ENCODE measurements around the gene C9orf153. TPM values are rescaled to one million over a fixed set of nuclear protein-coding genes. Genes with fewer than 3 reads are reported as not detected.

Gene C9orf153
- total RNA-seq, 2 donors from 2014 or later: 0.39 to 0.59 TPM

DNA sequence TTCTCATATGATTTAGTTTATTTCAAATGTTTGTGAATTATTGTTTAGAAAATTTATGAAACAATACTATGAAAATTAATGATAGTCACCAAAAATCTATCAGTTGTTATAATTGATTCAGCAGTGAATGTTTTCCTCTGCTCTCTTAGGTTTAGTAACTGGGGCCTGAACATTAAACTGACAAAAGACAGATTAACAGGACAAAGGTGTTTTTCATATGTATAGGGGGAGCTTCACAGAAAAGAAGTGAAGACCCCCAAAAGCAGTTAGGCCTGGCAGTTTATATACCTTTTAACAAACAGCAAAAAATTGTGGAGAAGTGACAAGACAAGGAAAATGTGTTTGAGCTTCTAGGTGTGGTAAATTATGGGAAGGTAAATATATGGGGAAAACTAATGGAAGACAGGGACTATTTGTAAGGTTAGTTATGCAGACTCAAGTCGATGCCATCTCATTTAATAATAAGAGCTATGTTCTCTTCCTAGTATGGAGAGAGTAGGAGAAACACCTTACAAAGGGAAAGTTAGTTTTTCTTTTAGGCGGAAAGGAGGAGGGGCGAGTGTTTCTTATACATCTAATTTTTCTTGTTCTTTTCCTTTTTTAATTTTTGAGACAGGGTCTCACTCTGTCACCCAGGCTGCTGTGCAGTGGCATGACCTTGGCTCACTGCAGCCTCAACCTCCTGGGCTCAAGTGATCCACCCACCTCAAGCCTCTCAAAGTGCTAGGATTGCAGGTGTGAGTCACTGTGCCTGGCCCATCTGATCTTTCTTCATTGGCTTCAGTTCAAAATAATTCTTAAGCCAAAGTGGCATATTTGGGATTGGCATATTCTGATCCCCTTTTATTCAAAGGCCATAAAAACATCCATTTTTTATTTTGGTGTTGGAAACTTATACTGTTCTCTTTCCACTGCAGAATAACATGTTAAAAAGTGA lies 77.8 kb downstream of the C9orf153 start:
- DNase-seq (ENCODE audit: low spot score in 2 of 2): no peak
- Mint-ChIP-seq H3K27ac (no peak overlapping the region), H3K36me3 (peaks cover 0 to 4% of the 10 kb centered on the region in 2 donors), H3K9me3 (peaks cover 0 to 4% of the 10 kb centered on the region in 2 donors)
- ATAC-seq: no peak

DNA sequence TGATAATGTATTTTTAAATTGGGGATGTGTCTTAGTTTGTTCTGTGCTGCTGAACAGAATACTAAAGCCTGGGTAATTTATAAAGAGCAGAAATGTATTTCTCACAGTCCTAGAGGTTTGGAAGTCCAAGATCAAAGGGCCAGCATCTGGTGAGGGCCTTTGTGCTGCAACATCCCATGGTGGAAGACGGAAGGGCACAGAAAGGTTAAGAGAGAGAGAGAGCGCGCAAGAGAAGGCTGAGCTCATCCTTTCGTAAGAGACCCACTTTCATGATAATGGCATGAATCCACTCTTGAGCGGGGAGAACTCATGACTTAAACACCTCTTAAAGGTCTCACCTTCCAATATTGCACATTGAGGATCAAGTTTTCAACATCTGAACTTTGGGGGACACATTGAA lies 81.0 kb downstream of the C9orf153 start:
- Mint-ChIP-seq H3K27ac (no peak overlapping the region), H3K36me3 (no peaks in the 10 kb centered on the region), H3K9me3 (no peaks in the 10 kb centered on the region)
- ATAC-seq: no peak
- DNase-seq (ENCODE audit: low spot score in 2 of 2): no peak

DNA sequence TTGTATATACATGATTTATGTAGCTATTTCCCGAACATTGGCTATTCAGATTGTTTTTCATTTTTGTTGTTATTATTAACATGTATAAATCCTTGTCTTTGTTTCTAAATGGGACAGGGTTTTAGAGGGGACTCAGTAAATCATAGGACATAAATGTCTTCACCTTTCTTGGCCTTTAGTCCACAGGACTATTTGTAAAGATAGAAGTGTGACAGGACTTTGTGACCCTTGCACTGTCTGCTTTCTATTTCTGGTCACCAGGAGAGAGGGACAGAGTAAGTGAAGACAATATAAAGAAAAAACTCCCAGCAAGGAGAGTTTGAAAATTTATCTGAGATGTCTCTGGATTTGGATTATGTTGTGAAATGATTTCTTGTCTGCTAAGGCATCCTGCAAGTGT lies 81.5 kb downstream of the C9orf153 start:
- H3K36me3 Mint-ChIP-seq: no peaks in the 10 kb centered on the region
- no peak for ATAC-seq

DNA sequence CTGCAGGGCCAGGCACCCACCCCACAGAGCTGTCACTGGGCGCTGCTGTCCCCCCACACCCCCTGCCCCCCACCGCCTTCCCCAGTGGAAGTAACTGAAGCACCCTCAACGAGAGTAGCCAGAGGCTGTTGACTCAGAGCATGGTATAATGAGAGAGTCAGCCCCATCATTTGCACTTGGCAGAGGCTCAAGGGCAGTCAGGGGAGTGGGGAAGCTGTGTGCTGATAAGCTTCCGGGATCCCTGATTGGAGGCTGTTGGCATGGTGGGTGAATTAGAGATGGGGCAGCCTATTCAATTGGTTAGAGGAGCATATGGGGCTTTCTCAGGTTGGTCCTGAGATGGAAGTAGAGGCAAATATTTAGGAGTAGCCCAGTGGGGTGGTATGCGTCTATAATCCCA lies 83.0 kb downstream of the C9orf153 start:
- no peak for DNase-seq (ENCODE audit: low spot score in 2 of 2)
- Mint-ChIP-seq H3K36me3 (no peaks in the 10 kb centered on the region), H3K27ac (no peak overlapping the region), H3K9me3 (no peaks in the 10 kb centered on the region)
- no peak for ATAC-seq

More for the DNA sequence above, 81.5 kb downstream of the C9orf153 start:
- DNase-seq (ENCODE audit: low spot score in 2 of 2): no peak
- Mint-ChIP-seq H3K9me3 (no peaks in the 10 kb centered on the region), H3K27ac (no peak overlapping the region)

DNA sequence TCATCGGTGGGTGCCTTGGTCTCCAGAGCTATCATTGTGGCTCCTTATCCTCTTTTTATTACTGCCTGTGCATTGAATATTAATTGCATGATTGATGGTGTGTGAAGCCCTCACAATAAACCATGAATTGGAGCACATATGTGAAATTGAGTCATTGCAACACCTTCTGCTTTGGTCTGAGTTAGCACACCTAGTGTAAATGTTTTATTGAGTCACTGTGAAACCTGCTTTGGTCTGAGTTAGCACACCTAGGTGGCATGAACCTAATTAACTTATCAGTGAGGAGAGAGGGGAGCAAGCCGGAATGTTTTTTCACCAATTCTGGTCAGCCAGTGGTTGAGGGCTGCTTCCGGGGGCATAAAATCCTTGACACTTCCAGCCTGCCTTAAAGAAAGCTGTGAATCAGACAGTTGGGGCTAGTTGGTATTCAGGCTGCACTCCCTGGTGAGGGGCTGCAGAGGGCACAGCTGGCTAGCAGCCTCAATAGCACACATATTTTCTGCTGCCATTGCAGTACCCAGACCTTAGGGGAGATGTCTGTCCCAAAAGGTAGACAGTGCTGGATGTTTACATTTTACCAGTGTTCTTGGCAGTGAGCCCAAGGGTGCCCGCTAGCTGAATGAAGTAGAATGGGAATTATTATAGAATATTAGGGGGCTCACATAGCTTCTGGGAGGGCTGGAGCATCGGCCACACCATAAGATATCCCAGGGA lies 83.6 kb downstream of the C9orf153 start:
- DNase-seq (ENCODE audit: low spot score in 2 of 2): no peak
- no peaks in the 10 kb centered on the region for H3K9me3 Mint-ChIP-seq
- H3K36me3 Mint-ChIP-seq: no peaks in the 10 kb centered on the region
- H3K27ac Mint-ChIP-seq: no peak overlapping the region
- no peak for ATAC-seq

DNA sequence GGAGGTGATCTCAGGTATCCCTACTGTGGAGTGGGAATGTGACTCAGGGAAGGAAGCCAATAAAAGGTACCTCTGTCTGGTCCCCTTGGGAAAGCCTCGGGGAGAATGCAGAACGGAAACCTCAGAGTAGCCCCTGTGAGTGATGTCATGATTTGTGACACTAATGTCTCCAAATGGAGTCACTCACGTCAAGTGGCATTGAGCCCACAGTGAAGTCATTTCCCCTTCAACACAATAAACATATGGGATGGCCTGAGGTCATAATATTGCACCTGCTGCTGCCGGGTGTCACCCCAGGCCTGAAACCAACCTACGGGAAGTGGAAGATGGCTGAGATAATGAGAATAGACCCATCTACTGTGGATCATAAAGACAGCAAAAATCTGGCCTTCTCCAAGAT lies 84.2 kb downstream of the C9orf153 start:
- H3K9me3 Mint-ChIP-seq: no peaks in the 10 kb centered on the region
- no peak overlapping the region for H3K27ac Mint-ChIP-seq
- ATAC-seq: no peak
- no peaks in the 10 kb centered on the region for H3K36me3 Mint-ChIP-seq
- DNase-seq (ENCODE audit: low spot score in 2 of 2): no peak

Other genes starting within 250 kb of the C9orf153 start
- 1 to 10 TPM in 1 of 2 donors, under 1 TPM in 1; 0.87 to 3.5 TPM for gene GOLM1, start 160.1 kb downstream of the C9orf153 start, total RNA-seq
- gene ISCA1, start 22.9 kb upstream of the C9orf153 start, total RNA-seq: 10 to 100 TPM; 19.4 to 23.6 TPM
- 10 to 100 TPM; 33.7 to 45.3 TPM for gene TUT7, start 94.8 kb upstream of the C9orf153 start, total RNA-seq